Measurements from ENCODE around the gene PPP2R3A. TPM values are rescaled to one million over a fixed set of nuclear protein-coding genes. Genes with fewer than 3 reads are reported as not detected.
A peak's percentile ranks its signal among the peaks of the same experiment; 100 is the strongest.
"Not testable (repeated sequence)": the region's sequence is repeated elsewhere in the genome, so short reads cannot be mapped to it uniquely, and the experiment has no call there.

The PPP2R3A gene
- total RNA-seq, 1 experiment from 2014 or later: 13.0 TPM

DNA sequence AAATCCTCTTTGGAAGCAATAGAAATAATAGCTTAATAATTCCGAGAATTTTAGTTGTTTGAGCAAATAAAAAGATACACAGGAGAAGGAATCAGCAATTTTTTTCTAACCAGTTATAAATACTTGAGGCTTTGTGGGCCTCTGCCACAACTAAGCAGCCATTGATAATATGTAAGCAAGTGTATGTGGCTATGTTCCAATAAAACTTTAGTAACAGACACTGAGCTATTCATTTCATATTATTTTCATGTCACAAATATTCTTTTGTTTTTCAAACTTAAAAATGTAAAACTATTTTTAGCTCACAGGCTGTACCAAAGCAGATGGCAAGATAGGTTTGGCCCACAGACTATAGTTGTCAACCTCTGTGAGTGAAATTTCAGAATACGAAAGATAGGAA is 145.0 kb downstream of the PPP2R3A start:
- Histone ChIP-seq H3K4me3 (no peak overlapping the region), H3K36me3 (peaks cover 7% of the 10 kb centered on the region), H3K27ac (no peak overlapping the region), H3K27me3 (replicated peaks) (no peaks in the 10 kb centered on the region), H3K9me3 (replicated peaks) (no peaks in the 10 kb centered on the region), H3K4me1 (replicated peaks) (peaks cover 10% of the 10 kb centered on the region)
- no peak for DNase-seq (ENCODE audit: low read depth in 1 of 2, low spot score in 2 of 2)

DNA sequence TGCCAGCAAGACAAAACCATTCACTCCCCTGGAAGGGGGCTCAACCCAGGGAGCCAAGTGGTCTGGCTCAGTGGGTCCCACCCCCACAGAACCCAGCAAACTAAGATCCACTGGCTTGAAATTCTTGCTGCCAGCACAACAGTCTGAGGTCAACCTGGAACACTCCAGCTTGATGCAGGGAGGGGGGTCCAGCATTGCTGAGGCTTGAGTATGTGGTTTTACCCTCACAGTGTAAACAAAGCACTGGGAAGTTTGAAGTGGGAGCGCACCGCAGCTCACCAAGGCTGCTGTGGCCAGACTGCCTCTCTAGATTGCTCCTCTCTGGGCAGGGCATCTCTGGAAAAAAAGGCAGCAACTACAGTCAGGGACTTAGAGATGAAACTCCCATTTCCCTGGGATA is 148.9 kb downstream of the PPP2R3A start:
- H3K36me3 ChIP-seq: peaks cover 7% of the 10 kb centered on the region; the same call in 1 of the 2 replicates
- H3K27ac ChIP-seq: no peak overlapping the region
- H3K4me3 ChIP-seq: no peak overlapping the region
- peaks cover 10% of the 10 kb centered on the region for H3K4me1 ChIP-seq (replicated peaks)
- H3K27me3 ChIP-seq (replicated peaks): no peaks in the 10 kb centered on the region
- peak; percentile 62 to 73 for DNase-seq (ENCODE audit: low read depth in 1 of 2, low spot score in 2 of 2)
- H3K9me3 ChIP-seq (replicated peaks): no peaks in the 10 kb centered on the region

DNA sequence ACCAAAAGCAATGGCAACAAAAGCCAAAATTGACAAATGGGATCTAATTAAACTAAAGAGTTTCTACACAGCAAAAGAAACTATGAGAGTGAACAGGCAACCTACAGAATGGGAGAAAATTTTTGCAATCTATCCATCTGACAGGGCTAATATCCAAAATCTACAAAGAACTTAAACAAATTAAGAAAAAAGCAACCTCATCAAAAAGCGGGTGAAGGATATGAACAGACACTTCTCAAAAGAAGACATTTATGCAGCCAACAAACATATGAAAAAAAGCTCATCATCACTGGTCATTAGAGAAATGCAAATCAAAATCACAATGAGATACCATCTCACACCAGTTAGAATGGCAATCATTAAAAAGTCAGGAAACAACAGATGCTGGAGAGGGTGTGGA is 153.8 kb downstream of the PPP2R3A start:
- DNase-seq (ENCODE audit: low read depth in 1 of 2, low spot score in 2 of 2); H3K27ac ChIP-seq; H3K36me3 ChIP-seq; H3K4me3 ChIP-seq; H3K9me3 ChIP-seq (replicated peaks); H3K4me1 ChIP-seq (replicated peaks); H3K27me3 ChIP-seq (replicated peaks): not testable (repeated sequence)

DNA sequence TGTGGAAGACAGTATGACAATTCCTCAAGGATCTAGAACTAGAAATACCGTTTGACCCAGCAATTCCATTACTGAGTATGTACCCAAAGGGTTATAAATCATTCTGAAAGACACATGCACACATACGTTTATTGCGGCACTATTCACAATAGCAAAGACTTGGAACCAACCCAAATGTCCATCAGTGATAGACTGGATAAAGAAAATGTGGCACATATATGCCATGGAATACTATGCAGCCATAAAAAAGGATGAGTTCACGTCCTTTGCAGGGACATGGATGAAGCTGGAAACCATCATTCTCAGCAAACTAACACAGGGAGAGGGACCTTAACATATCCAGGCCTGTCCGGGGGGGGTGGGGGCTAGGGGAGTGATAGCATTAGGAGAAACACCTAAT is 154.3 kb downstream of the PPP2R3A start:
- not testable (repeated sequence) for H3K9me3 ChIP-seq (replicated peaks); H3K27me3 ChIP-seq (replicated peaks); H3K36me3 ChIP-seq; H3K4me1 ChIP-seq (replicated peaks); H3K4me3 ChIP-seq; DNase-seq (ENCODE audit: low read depth in 1 of 2, low spot score in 2 of 2); H3K27ac ChIP-seq

DNA sequence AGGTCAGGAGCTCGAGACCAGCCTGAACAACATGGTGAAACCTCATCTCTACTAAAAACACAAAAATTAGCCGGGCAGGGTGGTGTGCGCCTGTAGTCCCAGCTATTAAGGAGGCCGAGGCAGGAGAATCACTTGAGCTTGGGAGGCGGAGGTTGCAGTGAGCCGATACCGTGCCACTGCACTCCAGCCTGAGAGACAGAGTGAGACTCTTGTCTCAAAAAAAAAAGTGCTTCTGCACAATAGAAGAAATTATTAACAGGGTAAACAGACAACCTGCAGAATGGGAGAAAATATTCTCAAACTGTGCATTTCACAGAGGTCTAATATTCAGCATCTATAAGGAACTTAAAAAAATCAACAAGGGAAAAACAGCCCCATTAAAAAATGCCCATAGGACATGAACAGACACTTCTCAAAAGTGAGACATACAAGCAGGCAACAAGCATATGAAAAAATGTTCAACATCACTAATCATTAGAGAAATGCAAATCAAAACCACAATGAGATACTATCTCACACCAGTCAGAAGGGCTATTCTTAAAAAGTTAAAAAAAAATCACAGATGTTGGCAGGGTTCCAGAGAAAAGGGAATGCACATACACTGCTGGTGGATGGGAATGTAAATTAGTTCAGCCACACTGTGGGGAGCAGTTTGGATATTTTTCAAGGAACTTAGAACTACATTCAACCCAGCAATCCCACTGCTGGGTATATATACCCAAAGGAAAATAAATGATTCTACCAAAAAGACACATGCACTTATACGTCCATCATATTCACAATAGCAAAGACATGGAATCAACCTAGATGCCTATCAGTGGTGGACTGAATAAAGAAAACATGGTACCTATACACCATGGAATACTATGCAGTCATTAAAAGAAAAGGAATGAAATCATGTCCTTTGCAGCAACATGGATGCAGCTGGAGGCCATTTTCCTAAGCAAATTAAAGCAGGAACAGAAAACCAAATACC is 155.1 kb downstream of the PPP2R3A start:
- no peaks in the 10 kb centered on the region for H3K27me3 ChIP-seq (replicated peaks)
- no peak overlapping the region for H3K27ac ChIP-seq
- DNase-seq (ENCODE audit: low read depth in 1 of 2, low spot score in 2 of 2): no peak
- H3K36me3 ChIP-seq: peaks cover 3% of the 10 kb centered on the region; the same call in 1 of the 2 replicates
- H3K9me3 ChIP-seq (replicated peaks): no peaks in the 10 kb centered on the region
- H3K4me3 ChIP-seq: no peak overlapping the region
- H3K4me1 ChIP-seq (replicated peaks): no peaks in the 10 kb centered on the region

DNA sequence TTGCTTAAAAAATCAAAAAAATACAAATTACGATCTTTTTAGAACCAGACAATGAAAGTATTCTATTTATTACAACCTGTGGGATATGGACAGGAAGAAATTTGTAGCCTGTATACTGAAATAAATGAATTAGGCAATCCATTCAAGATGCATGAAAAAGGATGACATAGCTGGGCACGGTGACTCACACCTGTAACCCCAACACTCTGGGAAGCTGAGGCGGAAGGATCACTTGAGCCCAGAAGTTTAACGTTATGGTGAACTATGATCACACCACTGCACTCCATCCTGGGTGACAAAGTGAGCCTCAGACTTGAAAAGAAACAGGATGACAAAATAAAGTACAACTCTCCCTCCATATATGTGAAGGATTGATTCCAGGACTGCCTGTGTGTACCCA is 156.5 kb downstream of the PPP2R3A start:
- DNase-seq (ENCODE audit: low read depth in 1 of 2, low spot score in 2 of 2): no peak

DNA sequence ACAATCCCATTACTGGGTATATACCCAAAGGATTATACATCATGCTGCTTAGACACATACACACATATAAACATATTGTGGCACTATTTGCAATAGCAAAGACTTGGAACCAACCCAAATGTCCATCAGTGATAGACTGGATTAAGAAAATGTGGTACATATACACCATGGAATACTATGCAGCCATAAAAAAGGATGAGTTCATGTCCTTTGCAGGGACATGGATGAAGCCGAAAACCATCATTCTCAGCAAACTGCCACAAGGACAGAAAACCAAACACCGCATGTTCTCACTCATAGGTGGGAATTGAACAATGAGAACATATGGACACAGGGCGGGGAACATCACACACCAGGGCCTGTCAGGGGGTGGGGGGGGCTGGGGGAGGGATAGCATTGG is 166.1 kb downstream of the PPP2R3A start:
- not testable (repeated sequence) for H3K27ac ChIP-seq; H3K27me3 ChIP-seq (replicated peaks)

More for the DNA sequence above, 156.5 kb downstream of the PPP2R3A start:
- Histone ChIP-seq H3K9me3 (replicated peaks) (no peaks in the 10 kb centered on the region), H3K27ac (no peak overlapping the region), H3K4me1 (replicated peaks) (no peaks in the 10 kb centered on the region), H3K27me3 (replicated peaks) (no peaks in the 10 kb centered on the region), H3K36me3 (peaks cover 9% of the 10 kb centered on the region), H3K4me3 (no peak overlapping the region)

DNA sequence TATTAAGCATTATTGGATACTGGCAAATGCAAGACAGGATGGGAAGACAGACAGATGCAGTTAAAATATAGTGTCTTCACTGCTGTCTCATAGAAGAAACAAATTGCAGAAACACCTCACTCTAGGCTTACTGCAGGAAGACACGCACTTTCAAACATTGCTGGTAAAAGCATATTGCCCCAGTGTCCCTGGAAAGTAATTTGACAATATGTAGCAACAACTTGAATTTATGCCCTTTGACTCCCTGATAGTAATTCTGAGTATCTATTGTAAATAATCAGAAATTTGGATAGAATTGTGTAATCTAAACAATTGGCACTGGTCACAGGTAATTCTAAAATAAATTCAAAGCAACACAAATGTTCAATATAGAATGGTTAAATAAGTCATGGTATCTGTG is 168.6 kb downstream of the PPP2R3A start:
- Histone ChIP-seq H3K27ac (no peak overlapping the region), H3K4me1 (replicated peaks) (no peaks in the 10 kb centered on the region), H3K27me3 (replicated peaks) (no peaks in the 10 kb centered on the region), H3K36me3 (peaks cover 6% of the 10 kb centered on the region; the same call in 1 of the 2 replicates), H3K4me3 (no peak overlapping the region), H3K9me3 (replicated peaks) (no peaks in the 10 kb centered on the region)
- no peak for DNase-seq (ENCODE audit: low read depth in 1 of 2, low spot score in 2 of 2)

More for the DNA sequence above, 166.1 kb downstream of the PPP2R3A start:
- not testable (repeated sequence) for H3K36me3 ChIP-seq; H3K4me3 ChIP-seq; H3K9me3 ChIP-seq (replicated peaks); DNase-seq (ENCODE audit: low read depth in 1 of 2, low spot score in 2 of 2); H3K4me1 ChIP-seq (replicated peaks)

DNA sequence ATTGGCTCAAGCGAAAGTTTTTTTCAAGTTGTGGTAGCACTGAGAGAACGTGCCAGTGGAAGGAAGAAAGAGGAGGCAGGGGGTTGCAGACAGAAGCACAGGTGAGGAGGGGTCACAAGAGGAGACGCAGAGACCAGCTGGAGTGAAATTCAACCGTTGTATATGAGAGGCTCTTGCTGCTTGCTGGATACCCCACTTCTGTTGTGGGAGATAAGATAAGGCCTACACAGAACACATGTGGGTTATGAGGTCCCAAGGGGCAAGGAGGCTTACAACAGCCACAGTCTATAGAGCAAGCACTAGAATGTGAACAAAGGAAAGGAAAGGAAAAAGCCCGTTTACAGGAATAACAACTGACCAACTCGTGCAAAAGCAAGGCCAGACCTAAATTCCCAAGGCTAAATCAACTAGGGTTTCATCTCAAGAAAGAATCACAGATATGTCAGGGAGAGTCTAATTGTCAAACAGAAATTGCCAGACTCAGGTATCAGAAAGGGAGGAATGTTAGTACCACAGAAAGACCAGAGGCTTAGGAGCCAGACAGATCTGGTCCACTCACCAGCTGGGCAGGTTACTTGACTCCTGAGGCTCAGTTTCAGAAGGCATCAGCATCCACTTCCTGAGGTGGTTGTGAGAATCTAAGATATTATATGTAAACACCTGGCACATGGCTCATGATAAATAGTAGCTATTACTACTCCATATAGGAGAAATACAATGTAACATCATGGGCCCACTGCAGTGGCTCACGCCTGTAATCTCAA is 169.7 kb downstream of the PPP2R3A start:
- no peak overlapping the region for H3K4me3 ChIP-seq
- H3K27me3 ChIP-seq (replicated peaks): no peaks in the 10 kb centered on the region
- no peak for DNase-seq (ENCODE audit: low read depth in 1 of 2, low spot score in 2 of 2)
- H3K9me3 ChIP-seq (replicated peaks): no peaks in the 10 kb centered on the region
- H3K4me1 ChIP-seq (replicated peaks): no peaks in the 10 kb centered on the region
- H3K27ac ChIP-seq: no peak overlapping the region
- H3K36me3 ChIP-seq: peaks cover 6% of the 10 kb centered on the region; the same call in 1 of the 2 replicates

DNA sequence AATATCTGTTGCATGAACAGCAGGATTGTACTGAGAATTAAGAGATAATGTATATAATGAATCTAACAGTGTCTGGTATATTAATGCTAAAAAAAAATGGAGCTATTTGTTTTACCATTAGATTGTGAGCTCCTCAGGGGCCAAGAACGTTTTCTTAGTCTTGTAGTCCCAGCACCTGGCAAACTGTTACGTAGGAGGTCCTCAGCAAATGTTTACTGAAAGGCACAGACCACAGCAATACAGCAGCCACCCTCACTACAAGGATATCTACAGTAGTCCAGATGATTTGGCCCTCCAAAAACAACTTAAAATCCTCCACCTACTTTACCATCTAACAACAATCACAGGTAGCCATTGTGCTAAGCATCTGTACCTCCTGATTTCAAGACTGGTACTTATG is 170.9 kb downstream of the PPP2R3A start:
- Histone ChIP-seq H3K4me1 (replicated peaks) (peaks cover 5% of the 10 kb centered on the region), H3K27ac (no peak overlapping the region), H3K4me3 (no peak overlapping the region), H3K36me3 (peaks cover 6% of the 10 kb centered on the region; the same call in 1 of the 2 replicates), H3K27me3 (replicated peaks) (no peaks in the 10 kb centered on the region), H3K9me3 (replicated peaks) (no peaks in the 10 kb centered on the region)
- no peak for DNase-seq (ENCODE audit: low read depth in 1 of 2, low spot score in 2 of 2)

DNA sequence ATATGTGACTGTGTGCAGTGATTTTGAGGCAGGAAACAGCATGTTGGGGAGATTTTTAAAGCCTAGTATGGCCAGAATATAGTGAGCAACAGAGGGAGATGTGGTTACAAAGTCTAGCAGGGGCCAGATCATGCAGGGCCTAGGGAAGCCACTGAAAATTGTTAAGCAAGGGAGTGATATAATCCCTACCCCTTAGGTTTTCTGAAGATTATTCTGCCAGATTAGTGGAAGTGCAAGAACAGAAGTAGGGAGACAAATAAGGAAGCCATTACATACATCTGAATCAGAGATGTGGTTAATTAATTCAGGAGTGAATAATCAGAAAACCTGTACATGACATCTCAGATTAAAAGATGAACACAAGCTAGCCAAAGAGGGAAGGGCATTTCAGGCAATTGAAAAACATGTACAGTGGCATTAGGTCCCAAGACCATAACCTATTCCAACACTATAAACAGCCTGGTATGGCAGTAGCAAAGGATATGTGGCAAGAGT is 175.8 kb downstream of the PPP2R3A start:
- no peak for DNase-seq (ENCODE audit: low read depth in 1 of 2, low spot score in 2 of 2)
- no peaks in the 10 kb centered on the region for H3K27me3 ChIP-seq (replicated peaks)
- H3K27ac ChIP-seq: peak overlapping the region; percentile 48

DNA sequence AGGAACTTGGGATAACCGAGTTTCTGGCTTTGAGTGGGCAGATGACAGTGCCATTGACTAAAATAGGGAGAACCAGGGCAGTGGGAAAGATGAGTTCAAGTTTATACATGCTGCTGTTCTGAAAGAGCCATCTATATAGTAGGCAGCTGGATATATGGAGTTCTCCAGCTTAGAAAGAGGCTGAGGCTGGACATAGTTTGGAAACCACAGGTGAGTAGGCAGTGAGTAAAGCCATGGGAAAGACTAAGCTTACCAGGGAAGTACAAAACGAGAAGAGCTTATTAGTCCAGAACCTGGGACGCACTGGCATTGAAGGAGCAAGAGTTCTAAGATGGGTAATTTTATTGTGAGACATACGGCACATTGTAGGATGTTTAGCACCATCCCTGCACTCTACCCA is 176.4 kb downstream of the PPP2R3A start:
- no peak for DNase-seq (ENCODE audit: low read depth in 1 of 2, low spot score in 2 of 2)
- Histone ChIP-seq H3K4me1 (replicated peaks) (peaks cover 29% of the 10 kb centered on the region), H3K9me3 (replicated peaks) (no peaks in the 10 kb centered on the region), H3K27me3 (replicated peaks) (no peaks in the 10 kb centered on the region), H3K27ac (peak overlapping the region; percentile 48), H3K4me3 (no peak overlapping the region), H3K36me3 (peaks cover 33% of the 10 kb centered on the region)

More for the DNA sequence above, 175.8 kb downstream of the PPP2R3A start:
- Histone ChIP-seq H3K4me1 (replicated peaks) (peaks cover 28% of the 10 kb centered on the region), H3K9me3 (replicated peaks) (no peaks in the 10 kb centered on the region), H3K4me3 (no peak overlapping the region), H3K36me3 (peaks cover 35% of the 10 kb centered on the region)

DNA sequence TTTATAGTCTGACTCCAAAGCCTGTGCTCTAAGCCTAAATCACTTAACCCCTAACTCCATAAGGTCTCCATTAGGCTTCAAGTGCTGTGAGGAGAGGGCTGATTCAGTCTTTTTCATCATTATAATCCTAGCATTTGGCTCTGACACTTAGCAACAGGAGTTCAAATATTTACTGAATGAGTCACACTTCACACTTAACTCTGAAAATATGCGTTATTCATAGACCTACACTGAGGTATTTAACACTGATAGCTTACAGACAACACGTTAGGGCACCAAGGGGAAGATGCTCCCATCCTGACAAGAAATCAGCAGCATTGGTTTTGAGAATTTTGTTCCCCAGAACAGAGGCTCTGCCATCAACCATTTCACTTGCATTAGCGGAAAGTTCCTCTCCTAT is 177.1 kb downstream of the PPP2R3A start:
- Histone ChIP-seq H3K4me3 (no peak overlapping the region), H3K4me1 (replicated peaks) (peaks cover 36% of the 10 kb centered on the region), H3K36me3 (peaks cover 31% of the 10 kb centered on the region), H3K27me3 (replicated peaks) (no peaks in the 10 kb centered on the region), H3K27ac (peak overlapping the region; percentile 48), H3K9me3 (replicated peaks) (no peaks in the 10 kb centered on the region)
- DNase-seq (ENCODE audit: low read depth in 1 of 2, low spot score in 2 of 2): peak; percentile 43 to 75

DNA sequence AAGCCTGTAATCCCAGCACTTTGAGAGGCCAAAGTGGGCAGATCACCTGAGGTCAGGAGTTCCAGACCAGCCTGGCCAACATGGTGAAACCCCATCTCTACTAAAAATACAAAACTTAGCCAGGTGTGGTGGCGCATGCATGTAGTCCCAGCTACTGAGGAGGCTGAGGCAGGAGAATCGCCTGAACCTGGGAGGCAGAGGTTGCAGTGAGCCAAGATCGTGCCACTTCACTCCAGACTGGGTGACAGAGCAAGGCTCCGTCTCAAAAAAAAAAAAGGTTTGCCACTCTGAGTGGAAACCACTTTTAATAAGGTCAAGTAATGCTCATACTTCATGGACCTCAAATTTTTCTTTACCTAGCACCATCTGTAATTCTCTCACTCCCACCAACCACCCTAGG is 178.9 kb downstream of the PPP2R3A start:
- H3K27me3 ChIP-seq (replicated peaks); H3K27ac ChIP-seq; DNase-seq (ENCODE audit: low read depth in 1 of 2, low spot score in 2 of 2); H3K9me3 ChIP-seq (replicated peaks); H3K4me3 ChIP-seq: not testable (repeated sequence)
- peaks cover 42% of the 10 kb centered on the region for H3K4me1 ChIP-seq (replicated peaks)
- H3K36me3 ChIP-seq: peaks cover 41% of the 10 kb centered on the region

Data from SJSA1 (cell line).